Lung (tissue), 12 donors: ENCODE results near the gene EMILIN1. TPM values are rescaled to one million over a fixed set of nuclear protein-coding genes. Genes with fewer than 3 reads are reported as not detected.

Experiments used
- ATAC-seq: fragments of 200-7000 bp; cut with Tn5 transposase; one replicate; pipeline ENCODE4 v1.9.1; 2020; ENCODE audit warnings: moderate number of reproducible peaks; ENCODE audit not compliant: insufficient read depth, low FRiP score
- DNase-seq, 3 donors: peaks; one replicate each; pipeline ENCODE4 v3.0.0-alpha.2; 2013 to 2017
- H3K27ac ChIP-seq, 2 donors: one replicate each; pipeline ENCODE4 v1.5.1; 2013; ENCODE audit warnings: mild to moderate bottlenecking in 2 of 2, moderate library complexity in 2 of 2, control low read depth in 1 of 2, inconsistent platforms in 1 of 2, low read depth in 1 of 2, low read length in 1 of 2
- H3K27me3 ChIP-seq, 3 donors: one replicate each; pipeline ENCODE4 v1.5.1; 2013; ENCODE audit warnings: low read length in 2 of 3; ENCODE audit not compliant: control insufficient read depth in 3 of 3, insufficient read depth in 3 of 3
- H3K36me3 ChIP-seq, 4 donors: one replicate each; pipeline ENCODE4 v1.5.1; 2013; ENCODE audit warnings: low read length in 4 of 4, mild to moderate bottlenecking in 1 of 4, moderate library complexity in 1 of 4; ENCODE audit not compliant: control insufficient read depth in 4 of 4, insufficient read depth in 4 of 4
- H3K4me1 ChIP-seq, 5 donors: one replicate each; pipeline ENCODE4 v1.5.1; 2013; ENCODE audit warnings: low read length in 5 of 5, mild to moderate bottlenecking in 2 of 5, moderate library complexity in 1 of 5; ENCODE audit not compliant: control insufficient read depth in 5 of 5, insufficient read depth in 5 of 5
- H3K4me3 ChIP-seq: one replicate; pipeline ENCODE4 v1.5.1; 2013; ENCODE audit warnings: mild to moderate bottlenecking, control low read depth, moderate library complexity
- H3K9ac ChIP-seq, 2 donors: one replicate each; pipeline ENCODE4 v1.5.1; 2013; ENCODE audit warnings: low read length in 2 of 2, control low read depth in 1 of 2; ENCODE audit not compliant: insufficient read depth in 1 of 2
- H3K9me3 ChIP-seq, 4 donors: one replicate each; pipeline ENCODE4 v1.5.1; 2013; ENCODE audit warnings: low read length in 3 of 4, mild to moderate bottlenecking in 1 of 4, moderate library complexity in 1 of 4; ENCODE audit not compliant: control insufficient read depth in 4 of 4, insufficient read depth in 3 of 4
- CTCF ChIP-seq: IDR thresholded peaks from 2 replicates; pipeline ENCODE4 v1.5.1; 2012; ENCODE audit warnings: mild to moderate bottlenecking; ENCODE audit errors: control extremely low read depth, extremely low read depth
- WGBS, 2 donors: extraction: QIAGEN DNeasy Blood & Tissue Kit; methylation state at CpG; one replicate each; pipeline ENCODE4 v1.1.7; 2013; 5-methylcytosine and 5-hydroxymethylcytosine counted together
- polyA plus RNA-seq, 2 donors: library from polyadenylated mRNA; stranded (reverse); fragments of 200-250 nt; gene quantifications; one replicate each; pipeline ENCODE4 v1.2.1, GENCODE V29; 2013
- total RNA-seq, 2 donors: library from RNA; depleted of rRNA in 1 of 2; stranded (reverse); fragments of >200 nt in 1 of 2; gene quantifications; one replicate each; pipeline ENCODE4 v1.2.1, GENCODE V29; 2014 to 2021
- donor health status: control.
- donor health status: control.
- donor health status: Bipolar disorder and iron deficiency.
- donor health status: healthy.
- donor health status: DM: yes; HTN: yes; CAD: no.

Gene EMILIN1
- total and polyA plus RNA-seq, 4 donors: 74.1 to 163 (median 93.5) TPM

DNA sequence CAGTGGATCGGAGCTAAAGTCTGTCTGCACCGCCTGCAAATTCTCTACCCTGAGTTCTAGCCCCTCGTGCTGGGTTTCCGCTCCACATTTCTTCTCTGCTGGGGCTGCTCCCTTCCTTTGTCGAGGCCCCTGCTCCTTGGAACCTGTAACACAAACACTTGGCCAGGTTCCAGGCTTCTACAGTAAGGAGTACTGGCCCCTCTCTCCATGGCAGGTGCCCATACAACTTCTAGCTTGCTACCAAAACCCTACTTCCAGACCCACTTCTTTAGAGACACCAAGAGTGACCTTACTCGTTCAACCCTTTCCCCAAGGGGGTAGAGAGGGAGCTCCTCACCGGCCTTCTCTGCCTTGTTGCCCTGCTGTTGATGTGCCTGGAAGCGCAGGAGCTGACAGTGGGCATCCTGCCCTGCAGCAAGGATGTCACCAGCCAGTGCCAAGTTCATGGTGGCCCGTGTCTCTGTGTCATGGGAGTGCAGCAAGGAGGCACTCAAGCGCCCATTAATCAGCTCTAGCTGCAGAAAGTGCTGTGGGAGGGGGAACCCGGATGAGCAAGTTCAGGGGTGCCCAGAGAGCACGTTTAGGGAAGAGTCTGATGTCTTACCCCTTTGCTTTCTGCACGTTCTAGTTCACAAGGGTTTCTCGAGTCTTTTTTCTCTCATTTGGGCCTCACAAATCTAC is 54.9 kb downstream of the EMILIN1 start:
- Histone ChIP-seq H3K9me3 (no peaks in the 10 kb centered on the region), H3K36me3 (peaks cover 0 to 29% (median 21%) of the 10 kb centered on the region in 4 donors), H3K9ac (peak overlapping the region in 1 of 2 donors; percentile 70), H3K27me3 (no peaks in the 10 kb centered on the region), H3K4me3 (peak overlapping the region; percentile 72), H3K27ac (peak overlapping the region in 1 of 2 donors; percentile 88), H3K4me1 (peaks cover 0 to 12% (median 8%) of the 10 kb centered on the region in 5 donors)
- ATAC-seq (no peak), DNase-seq (no peak)
- WGBS, 2 donors: 44 to 46% methylated on average over 14 of the region's 14 CpGs
- TF ChIP-seq CTCF: no peak

DNA sequence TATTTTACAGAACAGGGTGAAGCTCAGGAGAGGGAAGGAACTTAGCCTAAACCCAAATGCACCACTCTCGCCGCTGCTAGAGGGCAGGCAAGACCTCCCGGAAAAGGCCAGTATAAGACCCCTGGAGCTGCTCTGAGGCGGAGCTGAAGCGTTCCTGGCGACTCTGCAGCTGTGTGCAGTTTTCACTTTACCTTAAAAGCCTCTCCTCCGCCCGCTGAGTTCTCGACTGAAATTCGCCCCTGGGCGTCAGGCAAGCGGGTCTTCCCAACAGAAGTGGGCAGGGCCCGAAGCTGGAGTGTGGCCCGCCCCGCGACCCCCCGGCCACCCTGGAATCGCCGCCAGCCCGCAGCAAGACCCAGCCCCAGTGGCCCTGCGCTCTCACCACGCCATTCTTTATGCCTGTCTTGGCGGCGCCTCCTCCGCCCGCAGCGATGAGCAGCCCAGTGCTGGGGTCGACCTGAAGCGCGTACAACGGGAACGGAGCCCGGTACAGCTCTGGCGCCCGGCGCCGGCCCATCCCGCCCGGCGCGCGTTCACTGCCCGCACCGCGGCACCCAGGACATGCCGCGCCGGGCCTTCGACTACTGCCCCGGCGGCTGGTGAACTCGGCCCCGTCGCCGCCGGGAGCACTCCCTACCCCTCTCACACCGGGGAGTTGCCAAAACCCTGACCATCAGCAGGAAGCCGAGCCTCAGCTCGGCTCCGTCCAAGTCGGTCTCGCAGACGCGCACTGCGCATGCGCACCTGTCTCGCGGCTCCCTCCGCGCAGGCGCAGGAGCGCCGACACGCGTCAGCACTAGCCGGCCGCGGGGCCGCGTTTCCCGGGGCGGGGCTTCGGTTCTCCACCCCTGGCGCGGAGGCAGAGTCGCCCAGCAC is 55.7 kb downstream of the EMILIN1 start, which contains the start of gene PREB:
TSS of gene PREB (minus strand) at position 732 of the 876 bp plus-strand sequence. CDS start at position 517, 215 bp downstream.
- Histone ChIP-seq H3K27ac (peak within 1 kb of the TSS; percentile 88 to 91), H3K4me1 (peaks cover 0 to 12% (median 8%) of the 10 kb centered on the region in 5 donors), H3K4me3 (peak within 1 kb of the TSS; percentile 72), H3K36me3 (peaks cover 0 to 29% (median 21%) of the 10 kb centered on the region in 4 donors), H3K27me3 (no peaks in the 10 kb centered on the region), H3K9me3 (no peaks in the 10 kb centered on the region), H3K9ac (peak within 1 kb of the TSS; percentile 37 to 70)
- DNase-seq (peak; percentile 98), ATAC-seq (peak; percentile 95)
- no peak for TF ChIP-seq CTCF
- WGBS, 2 donors: 0 to 1% methylated on average over 82 to 86 of the region's 86 CpGs

DNA sequence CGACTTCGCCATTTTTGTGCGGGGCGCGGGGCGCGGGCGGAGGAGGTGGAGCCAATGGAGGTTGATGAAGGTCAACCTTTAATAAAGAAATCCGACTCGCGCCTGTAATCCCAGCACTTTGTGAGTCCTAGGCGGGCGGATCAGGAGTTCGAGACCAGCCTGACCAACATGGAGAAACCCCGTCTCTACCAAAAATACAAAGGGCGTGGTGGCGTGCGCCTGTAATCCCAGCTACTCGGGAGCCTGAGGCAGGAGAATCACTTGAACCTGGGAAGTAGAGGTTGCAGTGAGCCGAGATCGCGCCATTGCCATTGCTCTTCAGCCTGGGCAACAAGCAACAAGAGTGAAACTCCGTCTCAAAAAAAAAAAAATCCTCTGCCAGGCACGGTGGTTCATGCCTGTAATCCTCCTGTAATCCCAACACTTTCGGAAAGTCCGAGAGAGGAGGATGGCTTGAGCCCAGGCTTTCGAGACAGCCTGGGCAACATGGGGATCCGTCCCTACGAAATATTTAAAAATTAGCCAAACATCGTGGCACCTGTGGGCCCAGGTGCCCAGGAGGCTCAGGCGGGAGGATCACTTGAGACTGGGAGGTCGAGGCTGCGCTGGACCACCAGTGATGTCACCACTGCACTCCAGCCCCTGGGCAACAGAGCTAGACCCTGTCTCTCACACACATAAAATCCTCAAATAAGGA is 56.5 kb downstream of the EMILIN1 start:
- peaks cover 0 to 24% (median 21%) of the 10 kb centered on the region in 4 donors for H3K36me3 ChIP-seq
- no peaks in the 10 kb centered on the region for H3K9me3 ChIP-seq
- H3K4me1 ChIP-seq: peaks cover 0 to 12% (median 8%) of the 10 kb centered on the region in 5 donors
- 54 to 55% methylated on average over 33 of the region's 33 CpGs for WGBS, 2 donors
- H3K9ac ChIP-seq: no peak overlapping the region
- DNase-seq: no peak
- ATAC-seq: no peak
- TF ChIP-seq CTCF: no peak
- H3K4me3 ChIP-seq: no peak overlapping the region
- H3K27me3 ChIP-seq: no peaks in the 10 kb centered on the region
- H3K27ac ChIP-seq: peak overlapping the region in 1 of 2 donors; percentile 37
